Measurements from ENCODE around the gene SEPTIN8. TPM values are rescaled to one million over a fixed set of nuclear protein-coding genes. Genes with fewer than 3 reads are reported as not detected.

SEPTIN8 gene
- total RNA-seq, 4 donors from 2014 or later: 31.6 to 46.4 (median 34.9) TPM

GRCh38 chr5:132763181-132764036 is 13.6 kb downstream of the SEPTIN8 start:
- ATAC-seq: no peak
- H3K4me3 ChIP-seq: no peak overlapping the region
- H3K4me1 ChIP-seq: peaks cover 0 to 39% (median 23%) of the 10 kb centered on the region in 3 donors
- no peak overlapping the region for H3K27ac ChIP-seq
- peaks cover 0 to 72% of the 10 kb centered on the region in 2 donors for H3K36me3 ChIP-seq
- no peaks in the 10 kb centered on the region for H3K9me3 ChIP-seq
- H3K27me3 ChIP-seq: no peaks in the 10 kb centered on the region
- TF ChIP-seq POLR2A (IDR thresholded peaks at IDR 0.05): no peak
- TF ChIP-seq CTCF (IDR thresholded peaks at IDR 0.05): no peak
- no peak for TF ChIP-seq POLR2AphosphoS5 (IDR thresholded peaks at IDR 0.05)
- TF ChIP-seq EP300 (IDR thresholded peaks at IDR 0.05): no peak
- WGBS, 2 donors (ENCODE audit: low coverage in 1 of 2): 73 to 87% methylated on average over 5 to 10 of the region's 17 CpGs

GRCh38 chr5:132762246-132763000 is 14.6 kb downstream of the SEPTIN8 start:
- Histone ChIP-seq H3K27ac (no peak overlapping the region), H3K4me3 (no peak overlapping the region), H3K9me3 (no peaks in the 10 kb centered on the region), H3K36me3 (peaks cover 0 to 82% of the 10 kb centered on the region in 2 donors), H3K4me1 (peaks cover 0 to 29% (median 14%) of the 10 kb centered on the region in 3 donors), H3K27me3 (no peaks in the 10 kb centered on the region)
- WGBS, 2 donors (ENCODE audit: low coverage in 1 of 2): 93 to 96% methylated on average over 3 to 5 of the region's 11 CpGs
- ATAC-seq: no peak
- TF ChIP-seq POLR2A (IDR thresholded peaks at IDR 0.05) (no peak), CTCF (IDR thresholded peaks at IDR 0.05) (no peak), POLR2AphosphoS5 (IDR thresholded peaks at IDR 0.05) (no peak), EP300 (IDR thresholded peaks at IDR 0.05) (no peak)

- Histone ChIP-seq H3K9me3 (no peaks in the 10 kb centered on the region), H3K36me3 (peaks cover 0 to 89% of the 10 kb centered on the region in 2 donors), H3K27me3 (no peaks in the 10 kb centered on the region), H3K4me1 (peaks cover 0 to 21% (median 6%) of the 10 kb centered on the region in 3 donors), H3K27ac (no peak overlapping the region), H3K4me3 (no peak overlapping the region)
- no peak for ATAC-seq
- no peak for TF ChIP-seq POLR2AphosphoS5 (IDR thresholded peaks at IDR 0.05)
- no peak for TF ChIP-seq POLR2A (IDR thresholded peaks at IDR 0.05)
- TF ChIP-seq CTCF (IDR thresholded peaks at IDR 0.05): no peak
- no peak for TF ChIP-seq EP300 (IDR thresholded peaks at IDR 0.05)
- 90 to 100% methylated on average over 2 to 3 of the region's 22 CpGs for WGBS, 2 donors (ENCODE audit: low coverage in 1 of 2)
Observed at GRCh38 chr5:132761321-132762240, 15.5 kb downstream of the SEPTIN8 start.

GRCh38 chr5:132760601-132761317 is 16.3 kb downstream of the SEPTIN8 start:
- ATAC-seq: no peak
- Histone ChIP-seq H3K36me3 (peaks cover 0 to 92% of the 10 kb centered on the region in 2 donors), H3K9me3 (no peaks in the 10 kb centered on the region), H3K27ac (no peak overlapping the region), H3K4me1 (peaks cover 0 to 12% (median 4%) of the 10 kb centered on the region in 3 donors), H3K4me3 (no peak overlapping the region), H3K27me3 (no peaks in the 10 kb centered on the region)
- 95 to 97% methylated on average over 5 to 14 of the region's 21 CpGs for WGBS, 2 donors (ENCODE audit: low coverage in 1 of 2)
- no peak for TF ChIP-seq POLR2AphosphoS5 (IDR thresholded peaks at IDR 0.05)
- no peak for TF ChIP-seq POLR2A (IDR thresholded peaks at IDR 0.05)
- TF ChIP-seq CTCF (IDR thresholded peaks at IDR 0.05): no peak
- no peak for TF ChIP-seq EP300 (IDR thresholded peaks at IDR 0.05)
